HG03139 (cell line): ENCODE data around the gene CD180.

Experiments
- ATAC-seq: cut with Tn5 transposase; IDR thresholded peaks from one replicate; pipeline ENCODE4 v1.9.1; 2021; ENCODE audit not compliant: unreplicated experiment

CD180 gene

GRCh38 chr5:67135381-67135984 lies 61.1 kb downstream of the CD180 start:
- no peak for ATAC-seq

GRCh38 chr5:67133776-67134175 lies 62.8 kb downstream of the CD180 start:
- ATAC-seq = no peak

- no peak for ATAC-seq
These were observed 63.4 kb downstream of the CD180 start for GRCh38 chr5:67133217-67133616.

GRCh38 chr5:67129768-67130167 lies 66.8 kb downstream of the CD180 start:
- ATAC-seq = no peak
